Embryonic facial prominence (tissue), 1 donor: ENCODE data around the gene DTX4.

Experiments used
- DNase-seq: peaks from one replicate; pipeline ENCODE4 v3.0.0-alpha.2; 2016; ENCODE audit errors: extremely low spot score

DTX4 gene

DNA sequence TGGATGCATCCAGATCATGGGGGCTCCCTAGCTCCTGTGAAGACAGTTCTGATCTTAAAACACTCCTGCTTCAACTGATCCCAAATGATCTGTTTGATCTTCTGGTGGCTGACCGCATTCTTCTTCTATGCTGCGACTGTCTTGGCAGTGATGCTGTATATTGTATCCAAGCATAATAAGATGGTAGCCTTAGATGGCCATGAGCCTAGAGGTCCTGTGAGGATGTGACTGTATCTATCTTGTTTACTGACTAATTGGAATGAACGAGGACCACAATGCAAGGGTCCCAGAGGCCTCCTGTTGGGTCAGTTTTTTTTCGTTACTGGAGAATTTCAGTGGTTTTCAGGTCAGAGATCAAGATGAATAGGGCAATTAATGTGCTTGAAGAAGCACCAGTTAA lies 47.9 kb downstream of the DTX4 start:
- DNase-seq, result no peak

DNA sequence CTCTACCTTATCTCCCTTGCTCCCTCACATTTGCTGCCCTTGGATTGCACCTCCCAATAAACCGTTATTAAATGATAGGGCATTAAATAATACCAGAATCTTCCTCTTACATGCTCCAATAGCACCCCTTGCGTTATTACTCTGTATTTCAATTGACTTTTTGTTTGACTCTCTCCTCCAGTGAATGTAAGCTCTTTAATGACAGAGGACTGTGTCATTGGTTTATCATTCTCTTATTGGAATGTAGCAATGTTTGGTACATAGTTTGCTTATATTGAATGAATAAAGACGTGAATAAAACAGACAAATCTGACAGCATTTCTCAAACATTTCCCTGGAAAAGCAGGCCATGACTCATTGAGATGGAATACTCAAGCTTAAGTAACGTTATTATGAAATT lies 49.5 kb downstream of the DTX4 start:
- no peak for DNase-seq

DNA sequence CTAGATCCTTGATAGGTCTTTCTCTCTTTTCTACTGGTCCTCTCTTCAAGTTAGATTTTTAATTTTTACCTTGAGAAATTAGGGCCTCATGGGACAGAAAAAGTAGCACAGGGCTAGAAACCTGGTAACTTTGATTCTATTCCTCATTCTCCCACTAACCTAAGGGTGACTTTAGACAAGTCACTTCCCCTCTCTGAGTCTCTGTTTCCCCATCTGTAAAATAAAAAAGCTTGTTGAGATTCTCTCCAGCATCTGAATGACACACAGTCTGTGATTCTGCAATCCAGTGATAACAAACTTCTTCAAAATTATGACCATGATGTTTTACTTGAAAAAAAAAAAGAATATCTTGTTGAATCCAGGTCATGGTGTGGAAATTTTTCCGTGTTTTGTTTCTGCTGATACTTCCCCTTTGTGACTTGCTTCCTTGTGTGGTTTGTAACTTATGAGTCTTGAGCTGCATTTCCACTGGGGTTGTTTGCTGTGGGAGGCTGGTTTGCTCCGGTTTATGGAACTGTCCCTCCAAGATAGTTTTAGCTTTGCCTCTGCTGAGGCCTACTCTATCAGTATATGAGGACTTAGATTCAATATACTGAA lies 50.6 kb downstream of the DTX4 start:
- DNase-seq, result no peak

DNA sequence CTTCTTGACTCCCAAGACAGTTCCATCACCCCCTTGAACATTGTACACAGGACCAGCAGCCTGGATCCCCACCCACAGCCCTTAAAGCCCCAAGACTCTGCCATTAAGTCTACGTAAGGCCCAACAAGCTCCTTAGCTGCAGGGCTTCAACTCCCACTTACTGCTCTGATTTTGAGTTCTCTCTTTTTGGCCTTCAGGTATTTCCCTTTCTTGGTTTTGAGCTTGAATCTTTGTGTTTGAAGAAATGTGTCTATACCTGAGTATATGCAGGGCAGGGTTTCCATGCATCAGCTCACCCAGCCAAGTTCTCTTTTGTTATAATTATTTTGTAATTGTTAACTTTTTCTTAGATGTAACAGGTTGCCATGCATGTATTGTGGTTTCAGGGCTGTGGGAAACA lies 51.2 kb downstream of the DTX4 start:
- no peak for DNase-seq

DNA sequence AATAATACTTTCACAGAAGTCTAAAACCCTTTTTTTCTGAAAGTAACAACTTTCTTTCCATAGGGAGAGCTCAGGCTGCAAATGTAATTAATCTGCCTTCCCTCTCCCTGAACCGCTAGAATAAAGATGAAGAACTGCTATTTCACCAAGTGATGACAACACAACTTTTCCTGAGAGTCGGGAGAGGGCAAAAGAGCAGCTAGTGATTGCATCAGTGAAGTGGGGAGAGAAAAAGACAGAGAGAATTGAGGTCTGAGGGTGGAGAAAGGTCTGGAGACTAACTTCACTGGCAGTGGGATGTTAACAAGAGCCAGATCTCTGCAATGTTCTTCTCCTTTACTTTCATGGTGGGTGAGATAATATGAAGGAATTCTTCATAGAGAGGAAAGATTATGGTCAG lies 51.7 kb downstream of the DTX4 start:
- DNase-seq, result no peak

DNA sequence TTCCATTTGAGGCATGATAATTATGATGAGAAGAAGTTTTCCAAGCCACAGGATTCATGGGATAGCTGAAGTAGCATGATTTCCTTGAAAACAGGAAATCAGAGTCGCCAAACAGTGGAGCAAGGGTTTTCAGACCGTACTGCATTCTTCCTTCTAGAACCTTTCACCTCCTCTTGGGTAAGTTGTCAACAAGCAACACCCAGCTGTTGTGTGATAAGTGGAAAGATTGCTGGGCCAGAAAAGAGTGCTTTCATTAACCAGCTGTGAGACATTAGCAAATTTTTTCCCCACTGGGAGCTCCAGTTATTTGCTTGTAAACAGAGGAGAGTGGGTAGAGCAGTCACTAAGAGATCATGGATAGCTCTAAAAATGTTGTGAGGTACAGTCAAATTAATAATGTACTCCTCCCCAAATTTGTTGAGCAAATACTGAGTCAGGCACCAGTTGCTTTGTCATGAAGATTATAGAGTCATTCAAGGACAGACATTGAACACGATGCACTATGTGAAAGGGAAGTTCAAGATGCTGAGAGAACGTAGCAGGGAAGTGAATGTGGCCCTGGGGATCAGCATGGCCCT lies 52.5 kb downstream of the DTX4 start:
- no peak for DNase-seq

DNA sequence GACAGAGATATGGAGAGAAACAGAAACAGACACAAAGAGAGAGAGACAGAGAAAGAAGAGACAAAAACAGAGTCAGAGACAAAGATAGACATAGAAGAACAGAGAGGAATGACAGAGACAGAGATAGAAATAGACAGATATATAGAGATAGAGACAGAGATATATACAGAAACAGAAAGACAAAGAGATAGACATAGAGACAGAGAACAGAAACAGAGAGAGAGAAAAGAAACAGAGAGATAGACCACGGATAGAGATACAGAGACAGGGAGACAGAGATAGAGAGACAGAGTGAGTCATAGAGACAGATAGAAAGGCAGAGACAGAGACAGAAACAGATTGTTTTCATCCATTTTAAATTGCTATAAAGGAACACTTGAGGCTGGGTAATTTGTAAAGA lies 53.1 kb downstream of the DTX4 start:
- no peak for DNase-seq

DNA sequence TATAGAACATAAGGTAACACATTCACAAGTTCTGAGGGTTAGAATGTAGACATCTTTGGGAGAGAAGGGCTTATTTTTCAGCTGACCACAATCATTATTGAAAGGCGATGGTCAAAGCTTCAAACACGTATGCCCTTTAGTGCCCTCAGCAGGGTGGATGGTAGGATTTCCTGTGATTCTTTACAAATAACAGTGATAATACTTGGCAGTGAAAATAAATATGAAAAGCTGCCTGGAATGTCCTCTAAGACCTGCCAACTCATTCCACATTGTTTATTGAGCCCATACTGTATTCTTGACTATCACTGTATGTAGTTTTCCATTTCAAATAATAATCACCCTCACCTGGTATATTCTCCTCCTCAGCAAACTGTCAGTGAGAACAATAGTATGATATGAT lies 54.5 kb downstream of the DTX4 start:
- DNase-seq, result no peak

DNA sequence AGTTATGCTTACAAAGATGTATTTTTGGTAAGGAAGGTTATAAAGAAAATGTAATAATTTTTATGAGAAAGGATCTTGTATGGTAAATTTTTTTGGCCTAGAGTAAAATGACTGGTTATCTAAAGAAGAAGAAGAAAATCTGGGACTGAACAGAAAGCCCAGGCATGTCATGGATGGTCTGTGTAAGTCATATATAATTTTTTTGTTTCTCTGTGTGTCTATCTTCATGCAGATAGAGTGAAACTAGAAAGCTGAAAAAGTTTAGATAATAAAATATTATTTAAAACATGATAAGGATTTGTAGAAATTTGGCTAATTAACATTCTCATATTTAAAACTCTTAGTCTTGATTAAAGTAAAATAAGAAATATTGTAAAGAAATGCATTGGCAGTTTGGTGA lies 68.4 kb downstream of the DTX4 start:
- no peak for DNase-seq

DNA sequence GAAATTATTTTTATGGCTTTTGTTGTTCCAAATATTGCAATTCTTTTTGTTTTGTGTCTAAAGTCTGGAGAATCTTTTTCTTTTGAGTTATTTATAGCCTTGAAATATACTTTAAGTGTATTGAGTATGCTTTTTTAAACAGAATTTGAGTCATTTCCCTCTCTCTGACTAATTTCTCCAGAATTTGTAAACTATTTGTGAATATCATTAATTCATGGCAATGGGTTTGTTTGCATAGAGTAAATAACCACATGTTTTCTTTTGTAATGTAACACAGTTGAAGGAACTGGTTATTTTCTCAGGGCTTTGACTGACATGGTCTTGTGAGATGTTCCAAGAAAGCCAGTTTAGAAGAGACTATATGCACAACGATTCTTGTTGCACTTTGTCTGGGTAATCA lies 71.7 kb downstream of the DTX4 start:
- no peak for DNase-seq

DNA sequence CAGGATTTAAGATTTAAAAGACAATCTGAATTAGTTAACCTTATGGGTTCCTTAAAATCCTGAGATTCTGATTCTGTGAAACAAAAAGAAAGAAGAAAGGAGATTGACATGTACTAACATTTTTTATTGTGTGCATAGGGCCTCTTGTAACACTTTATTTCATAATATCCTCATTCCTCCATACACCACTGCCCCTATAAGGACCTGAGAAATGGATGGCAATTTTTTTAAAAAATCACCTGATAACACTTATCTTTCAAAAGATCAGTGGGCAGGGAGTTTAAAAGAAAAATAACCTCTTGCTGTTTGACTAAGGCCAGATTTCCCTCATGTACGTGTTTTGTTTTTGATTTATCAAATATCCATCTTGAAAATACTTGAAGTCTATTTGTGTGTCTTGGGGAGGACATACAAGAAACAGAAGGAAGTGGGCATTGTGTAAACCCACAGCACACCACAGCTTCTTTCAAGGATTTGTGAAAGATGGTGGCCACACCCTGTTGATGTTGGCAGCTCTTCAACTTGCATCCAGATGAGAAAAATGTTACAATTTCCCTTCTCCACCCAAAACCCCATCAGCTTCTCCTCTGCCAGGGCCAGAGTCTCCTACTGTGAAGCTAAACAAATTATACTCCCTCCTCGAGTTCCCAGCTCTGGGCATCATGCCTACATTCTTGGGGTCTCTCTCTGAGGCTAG lies 75.7 kb downstream of the DTX4 start:
- DNase-seq, result peak; percentile 18

DNA sequence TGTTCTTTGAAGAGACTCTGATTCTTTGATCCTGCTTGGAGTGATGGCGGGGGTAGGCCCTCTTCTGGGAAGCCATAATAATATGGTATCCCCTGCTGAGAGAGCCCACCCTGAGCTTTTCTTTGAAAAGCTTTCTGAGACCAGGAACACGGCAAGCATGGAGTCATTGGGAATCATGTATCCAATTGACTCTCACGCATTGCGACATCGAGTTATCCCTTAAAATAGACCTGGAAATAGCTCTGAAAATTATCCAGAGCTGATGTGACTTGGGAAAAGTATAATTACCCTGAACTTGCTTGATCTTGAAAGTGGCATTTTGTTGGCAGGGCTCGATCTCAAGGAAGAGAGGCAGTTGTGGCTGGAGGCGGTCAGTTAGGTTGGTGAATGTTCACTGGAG lies 77.6 kb downstream of the DTX4 start:
- no peak for DNase-seq

DNA sequence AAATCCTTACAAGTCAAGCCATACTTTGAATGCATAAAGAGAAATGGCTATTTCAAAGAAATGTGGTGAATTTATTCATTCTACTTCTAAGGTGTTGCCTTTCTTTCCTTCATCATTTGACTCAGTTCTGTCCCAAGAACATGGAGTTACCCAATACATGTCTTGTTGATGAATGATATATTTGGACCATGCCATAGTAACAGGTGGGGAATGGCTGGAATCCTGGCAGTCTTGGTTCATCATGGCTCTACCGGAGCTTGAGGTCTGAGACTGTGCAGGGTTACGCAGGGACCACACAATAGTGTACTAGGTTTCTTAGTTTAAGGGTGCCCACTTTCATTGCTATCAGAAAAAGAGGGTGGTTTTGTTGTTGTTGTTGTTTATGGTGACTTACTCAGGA lies 81.1 kb downstream of the DTX4 start:
- no peak for DNase-seq

DNA sequence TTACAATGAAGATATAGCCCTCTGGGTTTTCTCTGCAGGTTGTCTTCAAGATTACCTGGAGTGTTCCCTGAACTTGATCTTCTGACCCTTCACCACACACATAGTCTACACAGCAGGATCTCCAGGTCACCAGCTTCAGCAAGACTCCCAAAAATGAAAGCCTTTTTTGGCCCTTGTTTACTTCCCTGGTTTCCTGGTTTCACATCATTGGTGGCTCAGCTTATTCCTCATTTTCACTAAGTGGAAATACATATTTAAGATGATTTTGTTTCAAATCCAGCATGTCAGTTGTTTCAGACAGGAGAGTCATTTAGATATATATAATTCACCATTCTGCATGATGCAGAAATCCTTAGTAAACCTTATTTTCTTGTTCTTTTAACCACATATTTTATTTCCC lies 82.4 kb downstream of the DTX4 start:
- DNase-seq, result no peak

DNA sequence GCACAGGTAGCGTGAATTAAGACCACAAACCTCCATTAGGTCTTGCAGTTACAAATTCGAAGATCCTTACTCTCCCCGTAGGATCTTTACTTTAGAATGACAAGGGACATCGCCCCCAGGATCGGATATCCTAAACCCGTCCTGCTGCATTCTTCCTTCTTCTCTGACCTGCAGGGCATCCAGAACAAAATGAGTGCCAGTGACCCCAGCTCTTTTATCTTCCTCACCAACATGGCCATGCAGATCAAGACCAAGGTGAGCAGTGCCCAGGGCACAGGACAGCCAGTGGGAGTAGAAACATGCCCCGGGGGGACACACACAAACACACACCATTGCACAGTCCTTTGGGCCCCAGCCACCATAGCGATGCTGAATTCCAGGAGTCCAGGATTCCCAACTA lies 83.3 kb downstream of the DTX4 start:
- no peak for DNase-seq
